GM21825 (cell line): Measurements from ENCODE around the gene STC2.

Experiments used
- ATAC-seq: cut with Tn5 transposase; IDR thresholded peaks from one replicate; pipeline ENCODE4 v1.9.1; 2021; ENCODE audit warnings: mild to moderate bottlenecking, moderate library complexity; ENCODE audit not compliant: unreplicated experiment

STC2 gene

GRCh38 chr5:173268750-173269432 lies 59.3 kb downstream of the STC2 start:
- no peak for ATAC-seq

GRCh38 chr5:173265433-173265832 lies 62.8 kb downstream of the STC2 start:
- ATAC-seq = no peak
